HepG2 (cell line): ENCODE data around the gene SMLR1. TPM values are rescaled to one million over a fixed set of nuclear protein-coding genes. Genes with fewer than 3 reads are reported as not detected.

ENCODE experiments used
- AHR ChIP-seq: IDR thresholded peaks from 2 replicates; pipeline ENCODE4 v1.6.1; 2018; ENCODE audit warnings: missing genetic modification reagents, missing compliant biosample characterization
- ATF4 ChIP-seq, 2 experiments: fragments of 450-650 bp in 1 of 2; sonication (generic) in 1 of 2; formaldehyde crosslinking; IDR thresholded peaks; 2 replicates each; pipeline versions ENCODE4 v1.5.0 to v1.8.0; 2020 to 2022; ENCODE audit warnings: mild to moderate bottlenecking in 1 of 2, missing genetic modification reagents in 1 of 2
- BRD4 ChIP-seq: sonication (generic); formaldehyde crosslinking; IDR thresholded peaks from 2 replicates; pipeline ENCODE4 v1.4.0; 2020; ENCODE audit warnings: missing genetic modification reagents
- CBX2 ChIP-seq, 2 experiments: fragments of 200-600 bp in 1 of 2; sonication (generic); formaldehyde crosslinking in 1 of 2; IDR thresholded peaks; 2 replicates each; pipeline versions ENCODE4 v1.7.0 to v1.8.1; 2018 to 2022; ENCODE audit warnings: low read depth in 2 of 2, low read length in 1 of 2, mild to moderate bottlenecking in 1 of 2, missing genetic modification reagents in 1 of 2
- CCDC6 ChIP-seq: sonication (generic); formaldehyde crosslinking; IDR thresholded peaks from 2 replicates; pipeline ENCODE4 v1.8.1; 2022; ENCODE audit warnings: mild to moderate bottlenecking, missing genetic modification reagents, moderate library complexity
- DNMT3B ChIP-seq: conservative IDR thresholded peaks from 2 replicates; pipeline ENCODE4 v1.6.1; 2016; ENCODE audit warnings: missing biosample characterization, control low read depth
- FOXA1 ChIP-seq, 2 experiments: fragments of 450-650 bp in 1 of 2; sonication (generic) in 1 of 2; formaldehyde crosslinking in 1 of 2; IDR thresholded peaks; 2 replicates each; pipeline versions ENCODE4 v1.4.0 to v1.6.1; 2016 to 2020; ENCODE audit warnings: missing genetic modification reagents in 1 of 2
- HHEX ChIP-seq: IDR thresholded peaks from 2 replicates; pipeline ENCODE4 v1.6.1; 2016; ENCODE audit warnings: control low read depth
- HOXA5 ChIP-seq: sonication (generic); formaldehyde crosslinking; IDR thresholded peaks from 2 replicates; pipeline ENCODE4 v1.4.0; 2020; ENCODE audit warnings: missing genetic modification reagents
- RFX3 ChIP-seq: IDR thresholded peaks from 2 replicates; pipeline ENCODE4 v1.6.1; 2016; ENCODE audit warnings: missing biosample characterization, missing genetic modification reagents
- RFXAP ChIP-seq: sonication (generic); formaldehyde crosslinking; IDR thresholded peaks from 2 replicates; pipeline ENCODE4 v1.4.0; 2020; ENCODE audit warnings: missing genetic modification reagents, borderline replicate concordance
- SIN3B ChIP-seq: fragments of 150-350 bp; IDR thresholded peaks from 2 replicates; pipeline ENCODE4 v1.6.1; 2014; ENCODE audit warnings: low read length
- SKIL ChIP-seq: sonication (generic); formaldehyde crosslinking; IDR thresholded peaks from 2 replicates; pipeline ENCODE4 v1.8.0; 2022; ENCODE audit warnings: missing genetic modification reagents, mild to moderate bottlenecking, moderate library complexity, borderline replicate concordance
- SP1 ChIP-seq, 2 experiments: fragments of 450-650 bp in 1 of 2; sonication (generic) in 1 of 2; formaldehyde crosslinking in 1 of 2; IDR thresholded peaks; 2 replicates each; pipeline versions ENCODE4 v1.4.0 to v1.6.1; 2016 to 2020; ENCODE audit warnings: missing genetic modification reagents in 1 of 2
- TEAD3 ChIP-seq: optimal IDR thresholded peaks from 2 replicates; pipeline ENCODE3; 2016; ENCODE audit warnings: borderline replicate concordance
- THAP11 ChIP-seq: IDR thresholded peaks from 2 replicates; pipeline ENCODE4 v1.6.1; 2016; ENCODE audit warnings: missing biosample characterization, missing genetic modification reagents
- ZNF101 ChIP-seq: sonication (generic); formaldehyde crosslinking; IDR thresholded peaks from 2 replicates; pipeline ENCODE4 v1.4.0; 2020; ENCODE audit warnings: mild to moderate bottlenecking, low read depth, missing genetic modification reagents, borderline replicate concordance
- ZNF12 ChIP-seq: sonication (generic); formaldehyde crosslinking; IDR thresholded peaks from 2 replicates; pipeline ENCODE4 v1.5.0; 2020; ENCODE audit warnings: missing genetic modification reagents
- ZNF234 ChIP-seq: sonication (generic); formaldehyde crosslinking; conservative IDR thresholded peaks from 2 replicates; pipeline ENCODE4 v1.5.1; 2020; ENCODE audit warnings: mild to moderate bottlenecking, missing genetic modification reagents
- ZNF256 ChIP-seq: sonication (generic); formaldehyde crosslinking; conservative IDR thresholded peaks from 2 replicates; pipeline ENCODE4 v1.4.0; 2020; ENCODE audit warnings: missing genetic modification reagents
- ZNF414 ChIP-seq: sonication (generic); formaldehyde crosslinking; IDR thresholded peaks from 2 replicates; pipeline ENCODE4 v1.5.0; 2020; ENCODE audit warnings: missing genetic modification reagents
- ZNF446 ChIP-seq: sonication (generic); formaldehyde crosslinking; IDR thresholded peaks from 2 replicates; pipeline ENCODE4 v1.5.0; 2020; ENCODE audit warnings: mild to moderate bottlenecking, missing genetic modification reagents
- ZNF501 ChIP-seq: sonication (generic); formaldehyde crosslinking; IDR thresholded peaks from 2 replicates; pipeline ENCODE4 v1.5.1; 2020; ENCODE audit warnings: mild to moderate bottlenecking, moderate library complexity, missing genetic modification reagents
- ZNF556 ChIP-seq: sonication (generic); formaldehyde crosslinking; IDR thresholded peaks from 2 replicates; pipeline ENCODE4 v1.4.0; 2020; ENCODE audit warnings: mild to moderate bottlenecking, missing genetic modification reagents, borderline replicate concordance
- ZNF580 ChIP-seq: IDR thresholded peaks from 2 replicates; pipeline ENCODE4 v1.6.1; 2016; ENCODE audit warnings: low read depth, borderline replicate concordance
- ZNF605 ChIP-seq: sonication (generic); formaldehyde crosslinking; IDR thresholded peaks from 2 replicates; pipeline ENCODE4 v1.8.0; 2022; ENCODE audit warnings: mild to moderate bottlenecking, missing genetic modification reagents
- ZNF737 ChIP-seq: sonication (generic); formaldehyde crosslinking; IDR thresholded peaks from 2 replicates; pipeline ENCODE4 v1.5.0; 2020; ENCODE audit warnings: missing genetic modification reagents, mild to moderate bottlenecking, borderline replicate concordance
- ZNF878 ChIP-seq: sonication (generic); formaldehyde crosslinking; IDR thresholded peaks from 2 replicates; pipeline ENCODE4 v1.8.1; 2023; ENCODE audit warnings: mild to moderate bottlenecking, missing genetic modification reagents, moderate library complexity
- ZSCAN29 ChIP-seq: sonication (generic); formaldehyde crosslinking; conservative IDR thresholded peaks from 2 replicates; pipeline ENCODE4 v1.4.0; 2020; ENCODE audit warnings: mild to moderate bottlenecking, missing genetic modification reagents
- polyA plus RNA-seq, 8 experiments: library from polyadenylated mRNA; depleted of rRNA in 3 of 8; stranded (reverse) in 7 of 8; unstranded in 1 of 8; fragments of >200 nt; fragmentation: Illumina TruSeq in 4 of 8; extraction: Trizol in 4 of 8; gene quantifications; 2 replicates each; pipeline versions ENCODE4 v1.2.1 to v1.2.3, GENCODE V29; 2011 to 2016; ENCODE audit warnings: low read depth in 4 of 8, missing spikeins in 1 of 8, mixed read lengths in 1 of 8; ENCODE audit not compliant: insufficient read depth in 1 of 8
- total RNA-seq, 5 experiments: library from RNA; depleted of rRNA; stranded (reverse); fragments of >200 nt; fragmentation: Illumina TruSeq; extraction: Trizol; gene quantifications; 2 replicates each; pipeline ENCODE4 v1.2.3, GENCODE V29; 2016; ENCODE audit warnings: low read depth in 1 of 5

The SMLR1 gene
- total and polyA plus RNA-seq, 2 of the 13 experiments (the other 11 are each of a cell fraction or from before 2014, with no cell fraction given): 41.8 to 104 TPM

- peak; percentile 22; the same call in 1 of the 2 replicates for TF ChIP-seq CCDC6
- no peak for TF ChIP-seq ZNF878 (CRISPR knock-in tag)
- 0 out of 2 replicates have a peak, but pooled peaks have one; percentile 14 for TF ChIP-seq HOXA5 (CRISPR knock-in tag)
- TF ChIP-seq TEAD3: peak; percentile 95
- TF ChIP-seq ZNF446 (CRISPR knock-in tag): no peak
- no peak; the same call in 1 of the 2 replicates for TF ChIP-seq ZNF556 (CRISPR knock-in tag)
- TF ChIP-seq DNMT3B: no peak
- TF ChIP-seq ZNF501 (CRISPR knock-in tag): peak; percentile 63; the same call in 1 of the 2 replicates
- peak; percentile 47 for TF ChIP-seq THAP11
- TF ChIP-seq ZSCAN29 (CRISPR knock-in tag): peak; percentile 59; the same call in 1 of the 2 replicates
- no peak for TF ChIP-seq CBX2 (IDR thresholded peaks at IDR 0.05; ENCODE audit: low read depth, low read length)
- TF ChIP-seq CBX2 (CRISPR knock-in tag; IDR thresholded peaks at IDR 0.05; ENCODE audit: low read depth): no peak
- no peak for TF ChIP-seq AHR (CRISPR knock-in tag)
- TF ChIP-seq ZNF256 (CRISPR knock-in tag): peak; percentile 99
- no peak for TF ChIP-seq SKIL (CRISPR knock-in tag)
- no peak for TF ChIP-seq SP1 (IDR thresholded peaks at IDR 0.05)
- TF ChIP-seq SP1 (CRISPR knock-in tag; IDR thresholded peaks at IDR 0.05): no peak
- TF ChIP-seq BRD4 (CRISPR knock-in tag): peak; percentile 55; the same call in 1 of the 2 replicates
- peak; percentile 88 for TF ChIP-seq ZNF580 (CRISPR knock-in tag)
- TF ChIP-seq ZNF101 (CRISPR knock-in tag): no peak
- no peak; the same call in 1 of the 2 replicates for TF ChIP-seq ZNF414
- no peak for TF ChIP-seq SIN3B
- TF ChIP-seq HHEX (CRISPR knock-in tag): no peak
- no peak for TF ChIP-seq ATF4 (CRISPR knock-in tag; IDR thresholded peaks at IDR 0.05)
- TF ChIP-seq ZNF605 (CRISPR knock-in tag): peak; percentile 12; the same call in 1 of the 2 replicates
- no peak for TF ChIP-seq FOXA1 (IDR thresholded peaks at IDR 0.05)
- TF ChIP-seq FOXA1 (CRISPR knock-in tag; IDR thresholded peaks at IDR 0.05): peak; percentile 92
- no peak for TF ChIP-seq RFX3 (CRISPR knock-in tag)
- TF ChIP-seq ZNF12 (CRISPR knock-in tag): 0 out of 2 replicates have a peak, but pooled peaks have one; percentile 23
- no peak for TF ChIP-seq RFXAP (CRISPR knock-in tag)
- TF ChIP-seq ZNF737: no peak
- 0 out of 2 replicates have a peak, but pooled peaks have one; percentile 55 for TF ChIP-seq ZNF234 (CRISPR knock-in tag)
Observed at GRCh38 chr6:130864344-130864743, 37.1 kb downstream of the SMLR1 start (continued).
